ENCODE measurements around the gene WHRN. TPM values are rescaled to one million over a fixed set of nuclear protein-coding genes. Genes with fewer than 3 reads are reported as not detected.

WHRN gene
- total RNA-seq, 1 experiment from 2014 or later = 9.4 TPM

- intact Hi-C loops (cut with micrococcal nuclease) = loop anchor here (5.0 to 10.0 kb wide), 2 partner anchors 155 to 582 kb away; partner anchors contain the start of gene ATP6V1G1
- BruUV-seq (replicated peaks) = no TSS peak
- Mint-ChIP-seq H3K36me3 (ENCODE audit: insufficient read depth, unreplicated experiment) (no peaks in the 10 kb centered on the region), H3K27ac (ENCODE audit: low read depth, unreplicated experiment) (no peak overlapping the region), H3K27me3 (ENCODE audit: insufficient read depth, unreplicated experiment) (no peaks in the 10 kb centered on the region), H3K4me3 (ENCODE audit: unreplicated experiment) (no peak overlapping the region), H3K9me3 (ENCODE audit: unreplicated experiment) (no peaks in the 10 kb centered on the region), H3K4me1 (ENCODE audit: insufficient read depth, unreplicated experiment) (no peaks in the 10 kb centered on the region)
- POLR2A ChIA-PET = interaction anchor here (1.4 kb wide), 1 partner anchor 75 kb away, joined by 3 read pairs; no protein-coding TSS in a partner anchor
- no peak for DNase-seq (ENCODE audit: unreplicated experiment)
- CTCF ChIA-PET = interaction anchor here (0.5 to 8.0 kb wide), 11 partner anchors 11 to 476 kb away, joined by 3 to 158 read pairs (median 4); no protein-coding TSS in a partner anchor
- no peak for TF ChIP-seq CTCF (IDR thresholded peaks at IDR 0.05; ENCODE audit: unreplicated experiment)
Measured at GRCh38 chr9:114432323-114433067, 72.8 kb downstream of the WHRN start.

GRCh38 chr9:114431770-114432169 is 73.5 kb downstream of the WHRN start:
- Mint-ChIP-seq H3K4me1 (ENCODE audit: insufficient read depth, unreplicated experiment) (no peaks in the 10 kb centered on the region), H3K9me3 (ENCODE audit: unreplicated experiment) (no peaks in the 10 kb centered on the region), H3K4me3 (ENCODE audit: unreplicated experiment) (no peak overlapping the region), H3K27ac (ENCODE audit: low read depth, unreplicated experiment) (no peak overlapping the region), H3K36me3 (ENCODE audit: insufficient read depth, unreplicated experiment) (no peaks in the 10 kb centered on the region), H3K27me3 (ENCODE audit: insufficient read depth, unreplicated experiment) (no peaks in the 10 kb centered on the region)
- no peak for TF ChIP-seq CTCF (IDR thresholded peaks at IDR 0.05; ENCODE audit: unreplicated experiment)
- ChIA-PET CTCF (interaction anchor here (0.6 to 8.0 kb wide), 5 partner anchors 26 to 477 kb away, joined by 3 to 158 read pairs (median 4); no protein-coding TSS in a partner anchor), POLR2A (no interaction called here)
- DNase-seq (ENCODE audit: unreplicated experiment) = no peak
- intact Hi-C loops (cut with micrococcal nuclease) = loop anchor here (5.0 to 10.0 kb wide), 2 partner anchors 156 to 583 kb away; partner anchors contain the start of gene ATP6V1G1
- no TSS peak for BruUV-seq (replicated peaks)

GRCh38 chr9:114431003-114431402 is 74.3 kb downstream of the WHRN start:
- Mint-ChIP-seq H3K36me3 (ENCODE audit: insufficient read depth, unreplicated experiment) (no peaks in the 10 kb centered on the region), H3K4me3 (ENCODE audit: unreplicated experiment) (no peak overlapping the region), H3K9me3 (ENCODE audit: unreplicated experiment) (no peaks in the 10 kb centered on the region), H3K27me3 (ENCODE audit: insufficient read depth, unreplicated experiment) (no peaks in the 10 kb centered on the region), H3K4me1 (ENCODE audit: insufficient read depth, unreplicated experiment) (no peaks in the 10 kb centered on the region), H3K27ac (ENCODE audit: low read depth, unreplicated experiment) (no peak overlapping the region)
- intact Hi-C loops (cut with micrococcal nuclease) = loop anchor here (5.0 to 10.0 kb wide), 2 partner anchors 156 to 584 kb away; partner anchors contain the start of gene ATP6V1G1
- DNase-seq (ENCODE audit: unreplicated experiment) = no peak
- TF ChIP-seq CTCF (IDR thresholded peaks at IDR 0.05; ENCODE audit: unreplicated experiment) = no peak
- ChIA-PET CTCF (interaction anchor here (0.6 to 8.0 kb wide), 5 partner anchors 25 to 223 kb away, joined by 3 to 158 read pairs (median 13); no protein-coding TSS in a partner anchor), POLR2A (no interaction called here)
- no TSS peak for BruUV-seq (replicated peaks)

- Mint-ChIP-seq H3K27me3 (ENCODE audit: insufficient read depth, unreplicated experiment) (no peaks in the 10 kb centered on the region), H3K9me3 (ENCODE audit: unreplicated experiment) (no peaks in the 10 kb centered on the region), H3K36me3 (ENCODE audit: insufficient read depth, unreplicated experiment) (no peaks in the 10 kb centered on the region), H3K4me1 (ENCODE audit: insufficient read depth, unreplicated experiment) (no peaks in the 10 kb centered on the region), H3K27ac (ENCODE audit: low read depth, unreplicated experiment) (no peak overlapping the region), H3K4me3 (ENCODE audit: unreplicated experiment) (no peak overlapping the region)
- no peak for TF ChIP-seq CTCF (IDR thresholded peaks at IDR 0.05; ENCODE audit: unreplicated experiment)
- CTCF ChIA-PET = interaction anchor here (0.6 to 8.0 kb wide), 3 partner anchors 25 to 223 kb away, joined by 3 to 158 read pairs (median 13); no protein-coding TSS in a partner anchor
- intact Hi-C loops (cut with micrococcal nuclease) = loop anchor here (5.0 to 10.0 kb wide), 2 partner anchors 157 to 584 kb away; partner anchors contain the start of gene ATP6V1G1
- no peak for DNase-seq (ENCODE audit: unreplicated experiment)
- POLR2A ChIA-PET = no interaction called here
- BruUV-seq (replicated peaks) = no TSS peak
Measured at GRCh38 chr9:114430457-114430856, 74.8 kb downstream of the WHRN start.

Measured in MCF 10A (cell line).